D721Med (cell line): ENCODE data around the gene UNC13B.

ENCODE experiments used
- DNase-seq: peaks from one replicate; pipeline ENCODE4 v3.0.0; 2011; ENCODE audit warnings: low spot score; ENCODE audit not compliant: insufficient read length
- FAIRE-seq: peaks from 2 replicates; lab custom pipeline; 2011; peaks lifted over from hg19 to GRCh38; lab: Jason Lieb, UNC
- TF ChIP-seq, protein P1 (sequence below): IDR thresholded peaks from 2 replicates; pipeline ENCODE4 v1.5.1; 2012; ENCODE audit warnings: mild to moderate bottlenecking, control low read depth; ENCODE audit not compliant: insufficient read depth; ENCODE audit errors: missing control alignments

UNC13B gene

DNA sequence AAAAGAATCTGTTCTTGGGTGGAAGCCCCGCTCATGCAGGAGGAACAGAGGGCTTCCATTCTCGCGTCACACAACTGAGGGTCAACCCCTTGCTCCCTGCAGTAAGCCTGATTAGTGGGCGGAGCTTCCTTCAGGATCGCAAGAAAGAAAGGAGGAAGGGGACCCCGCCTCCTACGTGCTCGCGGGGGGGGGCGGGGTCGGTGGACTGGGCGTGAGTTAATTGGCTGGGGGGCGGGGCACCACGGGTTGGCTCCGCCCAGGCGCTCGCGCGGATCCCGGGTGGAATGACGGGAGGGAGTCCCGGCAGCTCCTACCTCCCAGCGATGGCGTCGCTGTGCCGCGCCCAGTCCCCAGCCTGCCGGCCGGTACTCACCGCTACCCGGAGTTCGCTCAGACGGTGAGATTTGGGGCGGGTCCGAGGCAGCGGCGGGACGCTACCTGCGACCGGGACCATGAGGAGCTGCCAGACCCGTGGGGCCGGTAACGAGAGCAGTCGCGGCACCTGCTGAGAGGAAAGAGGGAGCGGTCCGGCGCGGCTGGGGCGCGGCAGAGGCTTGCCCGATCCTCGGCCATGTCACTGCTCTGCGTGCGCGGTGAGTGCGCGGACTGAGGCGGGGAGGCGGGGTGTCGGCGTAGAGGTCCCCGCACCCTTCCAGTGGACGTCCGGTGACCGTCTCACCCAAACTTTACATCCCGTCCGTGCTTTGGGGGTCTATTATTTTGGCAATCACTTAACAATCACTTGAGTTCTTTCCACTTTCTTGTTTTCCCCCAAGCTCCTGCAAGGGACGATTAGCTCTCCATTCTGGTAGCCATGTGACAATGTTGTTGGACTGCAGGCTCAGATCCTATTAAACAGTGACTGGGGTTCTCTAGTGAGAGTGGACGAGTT is at the start of gene UNC13B:
TSS of gene UNC13B (plus strand) at position 297 of the 892 bp plus-strand sequence. CDS start at position 572, 275 bp downstream.
- no peak for FAIRE-seq
- TF ChIP-seq, protein P1, sequence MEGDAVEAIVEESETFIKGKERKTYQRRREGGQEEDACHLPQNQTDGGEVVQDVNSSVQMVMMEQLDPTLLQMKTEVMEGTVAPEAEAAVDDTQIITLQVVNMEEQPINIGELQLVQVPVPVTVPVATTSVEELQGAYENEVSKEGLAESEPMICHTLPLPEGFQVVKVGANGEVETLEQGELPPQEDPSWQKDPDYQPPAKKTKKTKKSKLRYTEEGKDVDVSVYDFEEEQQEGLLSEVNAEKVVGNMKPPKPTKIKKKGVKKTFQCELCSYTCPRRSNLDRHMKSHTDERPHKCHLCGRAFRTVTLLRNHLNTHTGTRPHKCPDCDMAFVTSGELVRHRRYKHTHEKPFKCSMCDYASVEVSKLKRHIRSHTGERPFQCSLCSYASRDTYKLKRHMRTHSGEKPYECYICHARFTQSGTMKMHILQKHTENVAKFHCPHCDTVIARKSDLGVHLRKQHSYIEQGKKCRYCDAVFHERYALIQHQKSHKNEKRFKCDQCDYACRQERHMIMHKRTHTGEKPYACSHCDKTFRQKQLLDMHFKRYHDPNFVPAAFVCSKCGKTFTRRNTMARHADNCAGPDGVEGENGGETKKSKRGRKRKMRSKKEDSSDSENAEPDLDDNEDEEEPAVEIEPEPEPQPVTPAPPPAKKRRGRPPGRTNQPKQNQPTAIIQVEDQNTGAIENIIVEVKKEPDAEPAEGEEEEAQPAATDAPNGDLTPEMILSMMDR, result no peak
- peak; percentile 89 for DNase-seq

DNA sequence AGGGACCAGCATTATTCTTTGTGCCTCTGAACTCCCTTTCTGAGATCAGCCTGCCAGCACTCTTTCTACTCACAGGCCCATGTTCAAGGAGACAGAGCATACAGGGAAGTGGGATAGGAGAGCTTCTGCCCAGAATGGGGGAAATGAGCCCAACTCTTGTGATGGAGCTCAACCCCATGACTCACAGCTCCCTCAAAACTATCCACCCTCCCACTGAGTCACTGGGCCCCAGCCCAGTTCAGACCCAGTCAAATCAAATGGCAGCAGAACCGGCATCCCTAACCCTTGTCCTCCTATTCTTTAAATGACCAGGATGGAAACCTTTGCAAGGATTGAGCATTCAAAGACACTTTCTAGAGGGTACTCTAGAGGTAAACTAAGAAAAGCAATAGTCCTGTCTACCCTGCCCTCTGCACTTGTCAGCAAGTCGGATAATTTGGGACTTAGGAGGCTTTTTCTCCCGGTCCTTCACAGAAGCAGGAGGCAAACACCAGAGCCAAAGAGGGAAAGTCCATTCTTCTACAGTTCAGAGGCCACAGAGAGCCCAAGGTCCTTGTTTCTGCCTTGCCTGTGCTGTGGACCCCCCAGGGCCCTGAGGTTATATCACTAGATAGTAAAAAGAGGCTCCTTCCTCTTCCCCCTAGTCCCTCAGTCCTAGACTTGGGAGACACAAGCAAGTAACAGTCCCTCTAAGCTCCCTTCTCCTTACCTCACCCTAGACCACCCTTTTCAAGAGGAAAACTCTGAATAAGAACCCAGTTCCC is 49.4 kb upstream of the UNC13B start:
- TF ChIP-seq, protein P1, result no peak
- no peak for DNase-seq
- no peak for FAIRE-seq

DNA sequence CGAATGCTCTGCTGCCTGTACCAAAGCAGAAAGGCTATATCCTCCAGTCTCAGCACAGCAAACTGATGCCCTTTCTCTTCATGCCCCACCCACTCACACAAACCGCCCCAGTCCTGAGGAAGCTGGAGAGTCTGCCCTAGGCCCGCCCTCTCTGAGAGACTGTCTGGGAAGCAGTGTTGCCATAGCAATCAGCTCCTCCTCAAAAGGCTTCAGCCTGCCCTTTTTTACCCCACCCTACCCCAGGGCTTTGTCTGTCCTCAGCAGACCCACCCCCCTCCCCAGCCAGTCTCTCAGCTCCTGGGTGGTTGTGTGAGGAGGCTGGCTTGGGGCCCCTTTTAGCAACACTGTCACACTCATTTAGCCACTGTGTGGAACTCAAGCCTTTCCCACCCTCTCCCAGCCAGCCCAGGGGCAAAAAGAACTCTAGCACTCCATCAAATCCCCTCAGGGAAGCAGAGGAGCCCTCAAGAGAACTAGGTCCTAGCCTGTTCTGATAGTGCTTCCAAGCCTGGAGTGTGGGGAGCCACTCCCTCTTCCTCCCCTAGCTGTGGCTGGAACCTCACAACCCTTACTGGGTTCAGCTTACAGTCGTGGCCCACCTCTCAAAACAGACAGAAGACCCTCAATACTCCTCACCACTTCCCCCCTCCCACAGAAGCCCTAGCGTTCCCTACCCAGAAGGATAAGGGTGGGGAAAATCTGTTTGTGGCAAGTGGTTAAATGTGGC is 47.5 kb upstream of the UNC13B start:
- no peak for DNase-seq
- FAIRE-seq, result no peak
- TF ChIP-seq, protein P1, result no peak

DNA sequence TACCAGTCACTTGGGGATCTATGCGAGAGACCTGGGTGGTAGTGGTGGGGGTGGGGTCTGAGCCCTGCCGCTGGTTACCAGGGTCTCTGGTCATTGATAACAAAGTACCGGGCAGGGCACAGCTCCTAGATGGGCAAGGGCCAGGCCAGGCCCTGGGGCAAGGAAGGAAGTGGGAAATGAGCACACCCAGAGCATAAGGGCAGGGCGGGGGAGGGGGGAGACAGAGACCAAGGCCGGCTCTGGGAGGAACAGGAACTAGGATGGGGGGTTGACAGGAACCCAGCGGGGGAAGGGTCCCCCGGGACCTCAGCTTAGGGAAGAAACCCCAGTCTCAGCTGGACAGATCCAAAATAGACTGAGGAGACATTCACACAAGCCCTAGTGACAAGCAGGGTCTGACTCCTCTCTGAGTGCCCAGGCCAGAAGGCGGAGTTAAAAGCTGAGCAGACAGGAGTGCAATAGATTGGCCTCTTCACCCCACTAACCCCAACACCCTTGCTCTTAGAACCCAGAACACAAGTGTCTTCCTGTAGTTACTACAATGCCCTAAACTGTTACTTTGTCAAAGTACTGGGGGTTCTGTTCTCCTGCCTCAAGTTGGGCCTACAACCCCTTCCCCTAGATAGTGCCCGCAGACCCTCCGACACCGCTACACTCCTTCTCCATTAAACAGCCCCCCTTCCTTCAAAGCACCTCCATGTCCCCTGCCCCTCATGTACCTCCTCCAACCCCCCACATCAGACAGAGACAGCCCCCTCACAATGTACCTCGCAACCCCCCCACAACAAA is 46.8 kb upstream of the UNC13B start:
- TF ChIP-seq, protein P1, result no peak
- no peak for FAIRE-seq
- no peak for DNase-seq

DNA sequence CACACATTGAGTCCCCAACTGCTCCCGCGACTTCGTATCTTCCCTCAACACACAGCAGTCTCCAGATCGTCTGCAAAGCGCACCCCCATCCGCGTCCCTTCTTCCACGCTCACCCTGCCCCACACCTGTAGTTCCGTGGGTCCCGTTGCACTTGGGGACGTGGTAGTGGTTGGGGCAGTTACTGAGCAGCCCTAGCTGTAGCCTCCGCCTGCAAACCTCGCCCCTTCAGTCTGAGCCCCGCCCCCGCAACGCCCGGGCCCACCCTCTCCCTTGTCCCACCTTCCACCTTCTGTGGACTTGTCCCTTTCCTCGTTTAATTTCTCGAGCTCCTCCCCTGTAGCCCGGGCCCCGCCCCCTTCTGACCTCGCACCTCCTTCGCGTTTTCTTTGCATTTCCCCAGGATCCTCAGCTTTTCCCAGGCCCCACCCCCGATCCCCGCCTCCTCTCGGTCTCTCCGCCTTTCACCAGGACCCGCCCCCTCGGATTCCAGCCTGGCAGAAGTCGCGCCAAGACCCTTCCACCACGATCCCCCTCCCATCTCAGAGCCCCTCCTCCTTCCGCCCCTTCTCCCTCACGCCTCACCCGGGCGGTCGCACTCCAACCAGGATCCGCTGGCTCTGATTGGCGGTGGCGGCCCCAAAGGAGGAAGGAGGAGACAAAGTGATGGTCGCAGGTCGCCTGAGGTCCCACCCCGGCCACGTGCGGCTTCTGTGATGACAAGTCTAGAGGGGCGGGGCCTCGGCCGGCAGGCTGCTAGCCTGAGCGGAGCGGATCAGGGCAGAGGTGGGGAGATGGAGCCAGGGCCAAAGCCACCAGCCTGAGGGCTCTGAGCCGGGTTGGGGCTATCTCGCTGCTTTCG is 45.9 kb upstream of the UNC13B start, which contains the start of gene ATOSB:
TSS of gene ATOSB (minus strand) at position 183 of the 859 bp plus-strand sequence. CDS start 7,588 bp downstream, outside the sequence.
- FAIRE-seq, result no peak
- TF ChIP-seq, protein P1, result no peak

DNA sequence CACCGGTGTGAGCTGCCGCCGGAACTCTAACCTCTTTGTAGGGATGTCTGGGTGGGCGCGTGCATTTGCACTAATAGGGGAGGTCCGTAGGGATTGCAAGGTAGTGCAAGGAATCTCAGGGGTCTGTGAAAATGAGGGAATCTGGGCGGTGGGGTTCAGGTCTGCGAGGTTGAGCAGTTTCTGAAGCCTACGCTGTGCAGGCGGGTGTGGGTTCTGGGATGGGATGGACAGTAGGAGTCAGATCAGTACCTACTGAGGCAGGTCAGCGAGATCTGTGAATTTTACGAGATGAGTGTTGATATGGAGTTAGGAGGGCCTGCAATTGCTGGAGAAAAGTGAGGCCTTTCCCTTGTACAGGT is 45.3 kb upstream of the UNC13B start:
- FAIRE-seq, result no peak
- DNase-seq, result no peak
- TF ChIP-seq, protein P1, result no peak

More for the DNA sequence above, 45.9 kb upstream of the UNC13B start, which contains the start of gene ATOSB:
- peak; percentile 87 for DNase-seq
